ENCODE measurements around the gene RFPL3.

RFPL3 gene

DNA sequence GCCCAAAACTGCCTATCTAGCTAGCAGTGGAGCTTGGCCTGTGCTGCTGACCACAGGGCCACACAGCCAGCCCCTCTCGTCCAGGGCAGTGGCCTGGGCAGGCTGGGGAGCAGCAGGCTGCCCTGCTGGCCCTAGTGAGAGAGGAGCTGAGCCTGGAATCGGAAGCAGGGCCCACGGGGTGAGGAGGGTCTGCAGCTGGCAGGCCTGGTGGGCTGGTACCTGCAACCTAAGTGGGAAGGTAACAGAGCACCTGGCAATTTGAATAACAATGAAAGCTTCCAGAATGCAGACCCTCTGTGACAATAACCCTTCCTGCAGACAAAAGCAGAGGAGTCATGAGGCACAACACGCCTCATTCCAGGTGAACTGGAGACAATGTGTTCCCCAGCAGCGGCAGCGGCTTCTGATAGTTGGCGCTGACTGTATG lies 31.8 kb upstream of the RFPL3 start:
- H3K4me3 ChIP-seq (ENCODE audit: low read depth, low read length): no peak overlapping the region
- TF ChIP-seq CTCF (IDR thresholded peaks at IDR 0.05; ENCODE audit: low read depth, low read length): no peak

DNA sequence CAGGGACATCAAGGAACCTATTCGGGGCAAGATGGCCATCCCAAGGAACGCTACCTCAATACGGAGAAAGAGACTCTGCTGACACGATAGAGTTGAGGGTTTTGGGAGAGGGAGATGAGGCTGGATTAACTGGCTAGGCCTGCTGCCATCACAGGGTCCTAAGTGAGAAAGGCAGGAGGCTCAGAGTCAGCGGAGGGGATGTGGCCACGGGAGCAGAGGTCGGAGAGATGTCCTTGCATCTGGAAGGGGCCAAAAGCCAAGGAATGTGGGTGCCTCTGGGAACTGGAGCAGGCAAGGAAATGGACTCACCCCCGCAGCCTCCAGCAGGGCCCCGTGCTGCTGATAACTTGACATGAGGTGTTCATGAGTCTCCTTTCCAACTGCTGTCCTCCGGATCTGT lies 31.0 kb upstream of the RFPL3 start:
- no peak overlapping the region for H3K4me3 ChIP-seq (ENCODE audit: low read depth, low read length)
- no peak for TF ChIP-seq CTCF (IDR thresholded peaks at IDR 0.05; ENCODE audit: low read depth, low read length)

GRCh38 chr22:32327066-32327465 lies 30.6 kb upstream of the RFPL3 start:
- no peak overlapping the region for H3K4me3 ChIP-seq (ENCODE audit: low read depth, low read length)
- no peak for TF ChIP-seq CTCF (IDR thresholded peaks at IDR 0.05; ENCODE audit: low read depth, low read length)

DNA sequence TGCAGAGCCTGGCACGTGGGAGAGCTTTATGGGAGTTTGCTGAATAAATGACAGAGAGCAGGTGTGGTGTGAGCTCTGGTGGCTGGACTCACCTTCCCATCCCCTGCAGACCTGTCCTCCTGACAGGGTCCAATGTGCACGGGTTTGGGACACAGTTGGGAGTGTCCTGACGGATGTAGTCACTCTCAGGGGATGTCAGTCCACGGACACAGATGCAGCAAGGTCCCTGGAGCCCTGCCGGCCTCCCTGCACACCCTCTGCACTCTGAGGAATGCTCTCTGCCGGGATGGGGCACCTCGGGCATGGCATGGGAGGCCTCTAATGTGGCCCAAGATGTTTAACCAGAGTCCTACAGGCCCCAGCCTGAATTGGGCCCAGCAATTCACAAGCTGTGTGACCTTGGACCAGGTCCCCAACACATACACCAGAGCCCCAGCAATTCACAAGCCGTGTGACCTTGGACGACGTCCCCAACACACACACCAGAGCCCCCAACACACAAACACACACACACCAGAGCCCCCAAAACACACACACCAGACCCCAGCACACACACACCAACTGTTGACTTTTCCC lies 30.0 kb upstream of the RFPL3 start:
- H3K4me3 ChIP-seq (ENCODE audit: low read depth, low read length): no peak overlapping the region
- TF ChIP-seq CTCF (IDR thresholded peaks at IDR 0.05; ENCODE audit: low read depth, low read length): no peak

- TF ChIP-seq CTCF (IDR thresholded peaks at IDR 0.05; ENCODE audit: low read depth, low read length): no peak
- H3K4me3 ChIP-seq (ENCODE audit: low read depth, low read length): no peak overlapping the region
Observed at GRCh38 chr22:32328306-32329201, 29.1 kb upstream of the RFPL3 start.

GRCh38 chr22:32329202-32329645 lies 28.4 kb upstream of the RFPL3 start:
- no peak for TF ChIP-seq CTCF (IDR thresholded peaks at IDR 0.05; ENCODE audit: low read depth, low read length)
- no peak overlapping the region for H3K4me3 ChIP-seq (ENCODE audit: low read depth, low read length)
